ENCODE measurements around the gene SNX19. TPM values are rescaled to one million over a fixed set of nuclear protein-coding genes. Genes with fewer than 3 reads are reported as not detected.

SNX19 gene
- total RNA-seq, 1 donor from 2014 or later = 32.8 TPM

- Histone ChIP-seq H3K4me3 (no peak overlapping the region), H3K27ac (no peak overlapping the region), H3F3A (ENCODE audit: low read depth) (no peaks in the 10 kb centered on the region), H3K4me2 (no peak overlapping the region), H3K36me3 (no peaks in the 10 kb centered on the region), H2AFZ (replicated peaks) (no peak overlapping the region), H4K20me1 (ENCODE audit: low read depth) (no peaks in the 10 kb centered on the region), H3K9me3 (ENCODE audit: low read depth) (no peaks in the 10 kb centered on the region), H3K79me2 (ENCODE audit: low read depth) (no peaks in the 10 kb centered on the region), H3K4me1 (no peaks in the 10 kb centered on the region), H3K27me3 (no peaks in the 10 kb centered on the region), H3K9ac (no peak overlapping the region)
- Mint-ChIP-seq H3K4me3 (no peak overlapping the region), H3K36me3 (no peaks in the 10 kb centered on the region), H3K4me1 (no peaks in the 10 kb centered on the region), H3K27ac (no peak overlapping the region), H3K27me3 (ENCODE audit: insufficient read depth, low read depth) (no peaks in the 10 kb centered on the region), H3K9me3 (no peaks in the 10 kb centered on the region)
- TF ChIP-seq EZH2phosphoT487 (IDR thresholded peaks at IDR 0.05) (no peak), EZH2 (IDR thresholded peaks at IDR 0.05) (no peak)
- TF ChIP-seq, protein P1, sequence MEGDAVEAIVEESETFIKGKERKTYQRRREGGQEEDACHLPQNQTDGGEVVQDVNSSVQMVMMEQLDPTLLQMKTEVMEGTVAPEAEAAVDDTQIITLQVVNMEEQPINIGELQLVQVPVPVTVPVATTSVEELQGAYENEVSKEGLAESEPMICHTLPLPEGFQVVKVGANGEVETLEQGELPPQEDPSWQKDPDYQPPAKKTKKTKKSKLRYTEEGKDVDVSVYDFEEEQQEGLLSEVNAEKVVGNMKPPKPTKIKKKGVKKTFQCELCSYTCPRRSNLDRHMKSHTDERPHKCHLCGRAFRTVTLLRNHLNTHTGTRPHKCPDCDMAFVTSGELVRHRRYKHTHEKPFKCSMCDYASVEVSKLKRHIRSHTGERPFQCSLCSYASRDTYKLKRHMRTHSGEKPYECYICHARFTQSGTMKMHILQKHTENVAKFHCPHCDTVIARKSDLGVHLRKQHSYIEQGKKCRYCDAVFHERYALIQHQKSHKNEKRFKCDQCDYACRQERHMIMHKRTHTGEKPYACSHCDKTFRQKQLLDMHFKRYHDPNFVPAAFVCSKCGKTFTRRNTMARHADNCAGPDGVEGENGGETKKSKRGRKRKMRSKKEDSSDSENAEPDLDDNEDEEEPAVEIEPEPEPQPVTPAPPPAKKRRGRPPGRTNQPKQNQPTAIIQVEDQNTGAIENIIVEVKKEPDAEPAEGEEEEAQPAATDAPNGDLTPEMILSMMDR (IDR thresholded peaks at IDR 0.05) = no peak
- no peak for DNase-seq (ENCODE audit: low spot score)
These were observed 31.2 kb upstream of the SNX19 start for GRCh38 chr11:130947481-130947880.

DNA sequence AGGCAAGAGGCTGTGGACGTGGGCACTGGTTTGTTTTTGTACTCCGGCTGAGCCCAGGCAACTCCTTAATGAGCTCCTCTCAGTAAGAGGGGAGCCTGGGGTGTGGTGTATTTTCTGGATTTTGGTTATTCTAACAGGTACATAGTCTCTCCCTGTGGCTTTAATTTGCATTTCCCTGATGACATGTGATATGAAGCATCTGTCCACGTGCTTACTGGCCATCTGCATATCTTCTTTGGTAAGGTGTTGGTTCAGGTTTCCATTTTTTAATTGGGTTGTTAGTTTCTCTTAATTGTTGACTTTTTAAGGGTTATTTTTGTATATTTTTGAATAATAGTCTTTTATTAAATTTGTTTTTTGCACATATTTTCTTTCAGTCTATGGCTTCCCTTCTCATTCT, 30.8 kb upstream of the SNX19 start:
- no peak for DNase-seq (ENCODE audit: low spot score)
- Histone ChIP-seq H3F3A (ENCODE audit: low read depth) (no peaks in the 10 kb centered on the region), H4K20me1 (ENCODE audit: low read depth) (no peaks in the 10 kb centered on the region), H3K79me2 (ENCODE audit: low read depth) (no peaks in the 10 kb centered on the region), H3K4me1 (no peaks in the 10 kb centered on the region), H3K27ac (no peak overlapping the region), H3K4me2 (no peak overlapping the region), H3K9ac (no peak overlapping the region), H2AFZ (replicated peaks) (no peak overlapping the region), H3K36me3 (no peaks in the 10 kb centered on the region), H3K9me3 (ENCODE audit: low read depth) (no peaks in the 10 kb centered on the region), H3K4me3 (no peak overlapping the region), H3K27me3 (no peaks in the 10 kb centered on the region)
- Mint-ChIP-seq H3K4me1 (no peaks in the 10 kb centered on the region), H3K36me3 (no peaks in the 10 kb centered on the region), H3K27me3 (ENCODE audit: insufficient read depth, low read depth) (no peaks in the 10 kb centered on the region), H3K4me3 (no peak overlapping the region), H3K27ac (no peak overlapping the region), H3K9me3 (no peaks in the 10 kb centered on the region)
- no peak for TF ChIP-seq EZH2 (IDR thresholded peaks at IDR 0.05)
- no peak for TF ChIP-seq EZH2phosphoT487 (IDR thresholded peaks at IDR 0.05)
- TF ChIP-seq, protein P1 (IDR thresholded peaks at IDR 0.05) = no peak

DNA sequence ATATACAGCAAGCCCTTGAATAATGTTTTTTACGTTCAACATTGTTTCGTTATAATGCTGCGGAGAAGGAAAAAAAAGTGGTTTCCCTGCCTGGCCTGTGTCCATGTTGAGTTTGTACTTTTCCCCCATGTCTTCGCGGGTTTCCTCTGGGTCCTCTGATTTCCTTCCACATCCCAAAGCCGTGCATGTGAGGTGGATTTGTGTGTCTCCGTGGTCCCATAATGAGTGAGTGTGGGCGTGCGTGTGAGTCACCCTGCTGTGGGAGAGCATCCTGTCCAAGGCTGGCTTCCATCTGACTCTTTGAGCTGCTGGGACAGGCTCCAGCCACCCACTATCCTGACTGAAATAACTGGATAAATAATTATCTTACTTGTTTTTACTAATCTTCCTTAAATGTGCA, 29.6 kb upstream of the SNX19 start:
- H3K27me3 ChIP-seq = no peaks in the 10 kb centered on the region
- H3K27me3 Mint-ChIP-seq (ENCODE audit: insufficient read depth, low read depth) = no peaks in the 10 kb centered on the region
- H2AFZ ChIP-seq (replicated peaks) = no peak overlapping the region
- TF ChIP-seq, protein P1 (IDR thresholded peaks at IDR 0.05) = no peak
- TF ChIP-seq EZH2 (IDR thresholded peaks at IDR 0.05) (no peak), EZH2phosphoT487 (IDR thresholded peaks at IDR 0.05) (no peak)
- no peak overlapping the region for H3K4me2 ChIP-seq
- no peaks in the 10 kb centered on the region for H3K4me1 ChIP-seq
- H3F3A ChIP-seq (ENCODE audit: low read depth) = no peaks in the 10 kb centered on the region
- no peaks in the 10 kb centered on the region for H3K79me2 ChIP-seq (ENCODE audit: low read depth)
- no peaks in the 10 kb centered on the region for H4K20me1 ChIP-seq (ENCODE audit: low read depth)
- H3K36me3 ChIP-seq = no peaks in the 10 kb centered on the region
- H3K27ac Mint-ChIP-seq = no peak overlapping the region
- H3K4me1 Mint-ChIP-seq = no peaks in the 10 kb centered on the region
- no peaks in the 10 kb centered on the region for H3K36me3 Mint-ChIP-seq
- H3K9me3 Mint-ChIP-seq = no peaks in the 10 kb centered on the region
- H3K9ac ChIP-seq = no peak overlapping the region
- no peak overlapping the region for H3K27ac ChIP-seq
- no peak overlapping the region for H3K4me3 ChIP-seq
- H3K4me3 Mint-ChIP-seq = no peak overlapping the region
- DNase-seq (ENCODE audit: low spot score) = no peak
- H3K9me3 ChIP-seq (ENCODE audit: low read depth) = no peaks in the 10 kb centered on the region

All from neural progenitor cell (in vitro differentiated cells).